Ovary (tissue), 9 donors: ENCODE results near the gene PRICKLE1. TPM values are rescaled to one million over a fixed set of nuclear protein-coding genes. Genes with fewer than 3 reads are reported as not detected.

Experiments used
- DNase-seq, 5 donors: peaks; one replicate each; pipeline ENCODE4 v3.0.0-alpha.2; 2019 to 2020
- H3K27ac ChIP-seq, 2 donors: fragments of 200-600 bp; one replicate each; pipeline versions ENCODE4 v1.5.1 to v1.8.0; 2019 to 2022
- H3K27me3 ChIP-seq: fragments of 200-600 bp; one replicate; pipeline ENCODE4 v1.8.0; 2022
- H3K36me3 ChIP-seq: fragments of 200-600 bp; sonication (generic); one replicate; pipeline ENCODE4 v1.5.1; 2019
- H3K4me1 ChIP-seq: one replicate; pipeline ENCODE4 v1.8.1; 2013; ENCODE audit warnings: mild to moderate bottlenecking, moderate library complexity; ENCODE audit not compliant: insufficient read depth
- H3K4me3 ChIP-seq: fragments of 200-600 bp; sonication (generic); one replicate; pipeline ENCODE4 v1.5.1; 2017
- H3K9me3 ChIP-seq, 2 donors: fragments of 200-600 bp in 1 of 2; sonication (generic) in 1 of 2; one replicate each; pipeline versions ENCODE4 v1.5.1 to v1.8.1; 2013 to 2019; ENCODE audit warnings: mild to moderate bottlenecking in 1 of 2, moderate library complexity in 1 of 2
- CTCF ChIP-seq, 3 donors: fragments of 450-650 bp in 2 of 3; fragments of 200-600 bp in 1 of 3; IDR thresholded peaks; one replicate each; pipeline versions ENCODE4 v1.5.1 to v1.8.0; 2016 to 2022; ENCODE audit warnings: antibody characterized with exemption in 3 of 3, mild to moderate bottlenecking in 1 of 3
- EP300 ChIP-seq: sonication (generic); formaldehyde crosslinking; IDR thresholded peaks from one replicate; pipeline ENCODE4 v1.6.1; 2017; ENCODE audit warnings: antibody characterized with exemption
- POLR2A ChIP-seq: fragments of 450-650 bp; IDR thresholded peaks from one replicate; pipeline ENCODE4 v1.6.1; 2017; ENCODE audit warnings: antibody characterized with exemption, mild to moderate bottlenecking, moderate library complexity
- WGBS, 3 donors: extraction: QIAGEN DNeasy Blood & Tissue Kit in 1 of 3; methylation state at CpG; one replicate each; pipeline versions ENCODE4 v1.1.5 to v1.1.7; 2013 to 2017; 5-methylcytosine and 5-hydroxymethylcytosine counted together
- intact Hi-C, 4 donors: fragments of 100-400 bp; cut with DNase I; formaldehyde crosslinking; loops; one replicate each; pipeline versions ENCODE4 v1.11.0 to v1.15.1; 2022 to 2023
- polyA plus RNA-seq, 2 donors: library from polyadenylated mRNA; stranded (reverse); fragments of 200-250 nt in 1 of 2; fragments of 350-450 nt in 1 of 2; fragmentation: Illumina TruSeq in 1 of 2; extraction: RNeasy Lipid Tissue Mini Kit (QIAGEN cat#74804) in 1 of 2; gene quantifications; one replicate each; pipeline ENCODE4 v1.2.3, GENCODE V29; 2013 to 2014
- total RNA-seq, 7 donors: library from RNA; depleted of rRNA in 2 of 7; stranded (reverse); fragments of >200 nt in 2 of 7; fragmentation: NEBNext Ultra II Directional in 3 of 7; extraction: Animal tissue kit (Norgen Biotek cat#: 25700) in 3 of 7; gene quantifications; one replicate each; pipeline versions ENCODE4 v1.1.0 to v1.2.4, GENCODE V29; 2016 to 2023
- donor health status: DM: no; HTN: no; CAD: no; lungs with moderate emphysema.
- donor health status: DM: no; HTN: no; CAD: no.
- donor health status: Bipolar disorder and iron deficiency.
- donor health status: DM: yes; HTN: yes; CAD: no.
- donor health status: DM: no; HTN: no; CAD: no.
- donor health status: DM: yes; HTN: yes; CAD: no.

The PRICKLE1 gene
- total and polyA plus RNA-seq, 9 donors: 12.5 to 35.2 (median 22.5) TPM

- no peaks in the 10 kb centered on the region for H3K9me3 ChIP-seq
- no peaks in the 10 kb centered on the region for H3K27me3 ChIP-seq
- 26 to 33% (median 29%) methylated on average over 6 of the region's 6 CpGs for WGBS, 3 donors
- TF ChIP-seq EP300 (no peak), POLR2A (no peak), CTCF (IDR thresholded peaks at IDR 0.05) (no peak)
- DNase-seq: no peak
- H3K4me3 ChIP-seq: no peak overlapping the region
- no peak overlapping the region for H3K27ac ChIP-seq
- no peaks in the 10 kb centered on the region for H3K36me3 ChIP-seq
- intact Hi-C loops: no loop called here
- no peaks in the 10 kb centered on the region for H3K4me1 ChIP-seq
These were observed 86.9 kb downstream of the PRICKLE1 start for GRCh38 chr12:42502682-42503081.

DNA sequence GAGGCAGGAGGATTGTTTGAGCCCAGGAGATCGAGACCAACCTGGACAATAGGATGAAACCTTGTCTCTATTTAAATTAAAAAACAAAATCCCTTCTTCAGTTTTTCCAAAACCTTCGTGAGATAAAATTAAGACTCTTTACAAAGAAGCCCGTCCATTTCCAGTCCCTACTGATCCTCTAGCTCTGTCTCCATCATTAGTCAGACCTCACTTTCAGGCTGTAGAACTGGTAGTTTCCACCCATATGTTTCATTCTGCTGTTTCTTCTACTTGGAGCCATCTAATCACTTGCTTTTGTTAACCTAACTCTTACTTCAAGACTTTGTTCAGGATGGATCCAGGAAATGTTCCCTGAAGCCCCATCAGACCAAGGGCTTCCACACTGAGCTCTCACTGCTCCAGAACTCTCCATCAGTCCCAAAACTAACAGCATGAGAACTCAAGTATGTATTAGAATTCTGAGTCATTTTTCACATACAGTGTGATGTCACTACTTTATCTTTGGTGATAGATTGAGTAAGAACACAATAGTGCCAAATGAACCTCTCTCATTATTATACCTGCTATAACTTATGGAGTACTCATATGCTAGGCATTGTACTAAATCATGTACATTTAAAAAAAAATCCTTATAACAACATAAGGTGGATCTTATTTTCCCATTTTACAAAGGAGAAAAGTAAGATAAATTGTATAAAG is 90.8 kb downstream of the PRICKLE1 start:
- Histone ChIP-seq H3K27ac (no peak overlapping the region), H3K36me3 (no peaks in the 10 kb centered on the region), H3K27me3 (no peaks in the 10 kb centered on the region), H3K4me1 (no peaks in the 10 kb centered on the region), H3K9me3 (no peaks in the 10 kb centered on the region), H3K4me3 (no peak overlapping the region)
- WGBS, 3 donors: 92 to 95% (median 93%) methylated on average over 3 of the region's 3 CpGs
- no peak for DNase-seq
- intact Hi-C loops: no loop called here
- TF ChIP-seq EP300 (no peak), CTCF (IDR thresholded peaks at IDR 0.05) (no peak), POLR2A (no peak)

DNA sequence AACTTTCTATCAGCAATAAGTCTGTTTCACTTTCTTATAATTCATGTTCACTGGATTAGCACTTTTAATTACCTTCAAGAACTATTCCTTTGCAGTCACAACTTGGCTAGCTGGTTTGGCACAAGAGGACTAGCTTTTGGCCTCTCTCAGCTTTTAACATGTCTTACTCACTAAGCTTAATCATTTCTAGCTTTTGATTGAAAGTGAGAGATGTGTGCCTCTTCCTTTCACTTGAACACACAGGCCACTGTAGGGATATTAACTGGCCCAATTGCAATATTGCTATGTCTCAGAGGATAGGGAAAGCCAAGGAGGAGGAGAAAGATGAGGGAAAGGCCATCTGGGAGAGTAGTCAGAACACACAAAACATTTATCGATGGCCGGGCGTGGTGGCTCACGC is 92.7 kb downstream of the PRICKLE1 start:
- TF ChIP-seq CTCF (IDR thresholded peaks at IDR 0.05): no peak
- TF ChIP-seq POLR2A: no peak
- TF ChIP-seq EP300: no peak
- WGBS, 3 donors: 91 to 96% (median 91%) methylated on average over 4 of the region's 4 CpGs
- DNase-seq: no peak
- Histone ChIP-seq H3K36me3 (no peaks in the 10 kb centered on the region), H3K27me3 (no peaks in the 10 kb centered on the region), H3K9me3 (no peaks in the 10 kb centered on the region), H3K27ac (no peak overlapping the region), H3K4me1 (no peaks in the 10 kb centered on the region), H3K4me3 (no peak overlapping the region)
- intact Hi-C loops: no loop called here

DNA sequence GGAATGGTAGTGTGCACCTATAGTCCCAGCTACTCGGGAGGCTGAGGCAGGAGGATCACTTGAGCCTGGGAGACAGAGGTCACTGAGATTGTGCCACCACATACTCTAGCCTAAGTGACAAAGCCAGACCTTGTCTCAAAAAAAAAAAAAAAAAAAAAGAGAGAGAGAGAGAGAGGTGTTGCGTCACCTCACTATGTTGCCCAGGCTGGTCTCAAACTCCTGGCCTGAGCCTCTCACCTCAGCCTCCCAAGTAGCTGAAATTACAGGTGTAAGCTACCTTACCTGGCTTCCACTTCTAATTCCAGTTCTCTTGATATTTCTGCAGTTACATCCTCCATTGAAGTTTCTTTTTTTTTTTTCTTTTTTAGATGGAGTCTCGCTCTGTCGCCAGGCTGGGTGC is 94.3 kb downstream of the PRICKLE1 start:
- Histone ChIP-seq H3K27ac (no peak overlapping the region), H3K27me3 (no peaks in the 10 kb centered on the region), H3K4me1 (no peaks in the 10 kb centered on the region), H3K9me3 (no peaks in the 10 kb centered on the region), H3K4me3 (no peak overlapping the region), H3K36me3 (no peaks in the 10 kb centered on the region)
- no peak for TF ChIP-seq POLR2A
- no peak for TF ChIP-seq EP300
- no peak for TF ChIP-seq CTCF (IDR thresholded peaks at IDR 0.05)
- intact Hi-C loops: no loop called here
- WGBS, 3 donors: 97% methylated on average over 4 of the region's 4 CpGs
- no peak for DNase-seq
